GM19025 (cell line): ENCODE data around the gene ATXN1.

Experiments
- ATAC-seq: cut with Tn5 transposase; IDR thresholded peaks from one replicate; pipeline ENCODE4 v1.9.1; 2021; ENCODE audit warnings: mild to moderate bottlenecking, low read depth, moderate library complexity; ENCODE audit not compliant: unreplicated experiment

Gene ATXN1

GRCh38 chr6:16316741-16317251, 444.5 kb downstream of the ATXN1 start:
- ATAC-seq: no peak

DNA sequence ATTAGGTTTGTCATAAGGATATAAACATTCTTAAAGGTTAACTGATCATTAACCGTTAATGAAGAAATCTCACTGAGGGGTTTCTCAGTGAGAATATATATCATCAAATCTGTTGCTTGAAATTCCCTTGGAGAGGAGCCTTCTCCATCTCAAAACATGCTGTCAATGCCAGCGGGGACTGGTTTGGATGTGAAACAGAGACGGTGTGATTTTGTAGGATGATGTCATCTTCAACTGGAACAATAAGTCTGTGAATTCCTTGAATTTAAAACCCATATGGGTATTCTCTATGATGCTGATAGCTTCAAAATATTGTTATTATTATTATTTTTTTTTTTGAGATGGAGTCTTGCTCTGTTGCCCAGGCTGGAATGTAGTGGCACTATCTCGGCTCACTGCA, 447.0 kb downstream of the ATXN1 start:
- no peak for ATAC-seq

GRCh38 chr6:16313732-16314131, 447.5 kb downstream of the ATXN1 start:
- no peak for ATAC-seq

DNA sequence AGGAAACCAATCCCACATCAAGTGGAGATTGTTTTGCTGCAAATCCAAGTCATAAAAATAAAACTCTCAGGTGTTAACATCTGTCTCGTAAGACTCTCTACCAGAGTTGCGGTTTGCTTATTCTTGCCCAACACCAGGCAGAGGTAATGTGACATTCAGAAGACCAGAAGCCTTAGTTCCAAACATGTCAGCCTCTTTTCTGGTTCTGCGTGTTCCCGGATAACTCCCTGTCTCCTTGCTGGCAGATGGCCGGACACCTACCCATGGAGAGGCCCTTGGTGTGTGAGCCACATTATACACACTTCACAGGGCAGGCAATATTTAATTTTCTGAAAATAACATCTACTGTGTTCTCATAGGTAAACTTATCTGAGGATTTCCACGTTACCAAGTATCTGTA, 449.5 kb downstream of the ATXN1 start:
- ATAC-seq: no peak

GRCh38 chr6:16306334-16306733, 454.9 kb downstream of the ATXN1 start:
- no peak for ATAC-seq

GRCh38 chr6:16305788-16306187, 455.5 kb downstream of the ATXN1 start:
- ATAC-seq: peak; percentile 15

GRCh38 chr6:16305246-16305725, 456.0 kb downstream of the ATXN1 start:
- ATAC-seq: peak; percentile 69

- ATAC-seq: no peak
These were observed 458.3 kb downstream of the ATXN1 start for GRCh38 chr6:16302721-16303552.

GRCh38 chr6:16301511-16301910, 459.7 kb downstream of the ATXN1 start:
- peak; percentile 60 for ATAC-seq

- ATAC-seq: no peak
These were observed 461.4 kb downstream of the ATXN1 start for GRCh38 chr6:16299861-16300260.

DNA sequence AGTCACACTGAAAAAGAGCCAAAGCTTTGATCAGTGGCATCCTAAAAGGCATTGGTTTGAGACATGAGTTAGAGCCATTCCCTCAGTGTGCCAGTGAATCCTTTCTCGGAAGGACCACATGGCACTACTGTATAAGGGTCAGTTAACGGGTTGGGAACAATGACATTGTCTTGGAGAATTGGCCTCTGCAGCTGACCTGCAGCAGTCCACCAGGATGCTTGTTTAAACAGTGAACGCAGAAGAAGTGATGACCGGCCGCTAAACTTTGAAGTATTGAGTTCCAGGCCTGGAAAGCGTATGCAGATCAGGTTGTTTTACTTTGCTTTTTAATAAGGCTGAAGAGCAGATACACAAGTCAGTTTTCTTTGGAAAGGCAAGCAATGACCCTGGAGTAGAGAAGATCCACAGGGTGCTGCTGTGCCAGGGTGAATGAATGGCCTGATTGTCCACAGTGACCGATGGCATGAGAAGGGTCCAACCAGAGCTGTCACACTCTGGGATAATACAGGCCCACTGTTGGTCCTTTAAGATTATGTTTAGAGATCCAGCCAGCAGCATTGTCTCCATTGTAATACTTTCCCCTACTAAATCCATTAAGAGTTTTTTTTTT, 465.1 kb downstream of the ATXN1 start:
- no peak for ATAC-seq

GRCh38 chr6:16295471-16295870, 465.8 kb downstream of the ATXN1 start:
- ATAC-seq: no peak

DNA sequence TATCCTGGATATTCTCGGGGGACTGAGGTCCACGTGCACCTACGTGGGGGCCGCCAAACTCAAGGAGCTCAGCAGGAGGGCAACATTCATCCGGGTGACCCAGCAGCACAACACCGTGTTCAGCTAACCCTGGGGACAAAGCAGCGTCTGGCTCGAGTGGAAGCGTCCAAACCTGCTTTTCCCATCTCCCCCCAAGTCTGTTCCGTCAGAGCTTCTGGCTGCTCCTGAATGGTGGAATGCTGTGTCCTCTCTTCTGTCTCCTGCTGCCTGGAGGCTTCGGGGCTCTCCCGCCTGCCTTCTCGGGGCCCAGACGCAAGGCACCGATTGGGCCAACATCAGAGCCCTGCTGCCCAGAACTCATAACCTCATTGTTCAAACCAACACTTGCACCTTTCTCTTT, 466.2 kb downstream of the ATXN1 start:
- no peak for ATAC-seq

DNA sequence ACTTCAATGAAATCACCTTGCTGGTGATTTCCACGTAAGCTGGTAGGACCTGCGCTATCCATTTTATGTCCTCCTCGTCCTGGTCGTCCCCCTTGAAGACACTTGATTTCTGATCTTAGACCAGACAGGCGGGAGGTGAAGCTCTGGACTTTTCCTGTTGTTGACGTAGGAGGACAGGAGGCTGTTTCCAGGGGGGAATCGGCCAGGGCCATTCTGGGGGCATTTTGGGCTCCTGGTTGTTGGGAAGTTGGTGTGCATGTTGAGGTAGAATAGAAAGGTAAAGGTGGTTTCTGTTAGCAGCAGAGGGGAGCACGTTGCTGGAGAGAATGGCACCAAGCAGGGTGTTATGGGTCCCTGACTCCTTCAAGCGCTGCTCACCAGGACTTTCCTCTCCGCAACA, 466.9 kb downstream of the ATXN1 start:
- no peak for ATAC-seq

DNA sequence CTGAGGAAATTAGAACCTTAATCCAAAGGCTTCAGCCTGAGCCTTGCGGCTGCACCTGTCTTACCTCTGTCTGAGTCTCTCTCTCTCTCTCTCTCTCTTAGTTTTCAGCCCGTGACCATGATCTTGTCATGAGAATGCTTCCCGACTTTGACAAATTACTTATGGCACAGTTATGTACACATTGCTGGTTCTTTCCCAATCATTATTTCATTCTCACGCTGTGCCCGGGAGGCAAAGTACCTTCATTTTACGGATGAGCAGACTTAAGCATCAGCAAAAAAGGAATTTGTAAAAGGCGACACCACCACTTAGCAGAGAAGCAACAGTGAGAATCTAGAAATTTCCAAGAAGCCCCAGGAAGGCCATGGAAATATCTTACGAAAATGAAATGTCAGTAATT, 468.3 kb downstream of the ATXN1 start:
- ATAC-seq: no peak

GRCh38 chr6:16292432-16292831, 468.8 kb downstream of the ATXN1 start:
- ATAC-seq: no peak

GRCh38 chr6:16291739-16292138, 469.5 kb downstream of the ATXN1 start:
- ATAC-seq: no peak

DNA sequence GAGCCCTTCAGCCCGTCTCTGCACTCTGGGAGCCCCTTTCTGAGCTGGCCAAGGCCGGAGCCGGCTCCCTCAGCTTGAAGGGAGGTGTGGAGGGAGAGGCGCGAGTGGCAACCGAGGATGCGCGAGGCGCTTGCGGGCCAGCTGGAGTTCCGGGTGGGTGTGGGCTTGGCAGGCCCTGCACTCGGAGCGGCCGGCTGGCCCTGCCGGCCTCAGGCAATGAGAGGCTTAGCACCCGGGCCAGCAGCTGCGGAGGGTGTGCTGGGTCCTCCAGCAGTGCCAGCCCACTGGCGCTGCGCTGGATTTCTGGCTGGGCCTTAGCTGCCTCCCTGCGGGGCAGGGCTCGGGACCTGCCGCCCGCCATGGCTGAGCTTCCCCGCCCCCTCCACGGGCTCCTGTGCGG, 473.1 kb downstream of the ATXN1 start:
- ATAC-seq: no peak

DNA sequence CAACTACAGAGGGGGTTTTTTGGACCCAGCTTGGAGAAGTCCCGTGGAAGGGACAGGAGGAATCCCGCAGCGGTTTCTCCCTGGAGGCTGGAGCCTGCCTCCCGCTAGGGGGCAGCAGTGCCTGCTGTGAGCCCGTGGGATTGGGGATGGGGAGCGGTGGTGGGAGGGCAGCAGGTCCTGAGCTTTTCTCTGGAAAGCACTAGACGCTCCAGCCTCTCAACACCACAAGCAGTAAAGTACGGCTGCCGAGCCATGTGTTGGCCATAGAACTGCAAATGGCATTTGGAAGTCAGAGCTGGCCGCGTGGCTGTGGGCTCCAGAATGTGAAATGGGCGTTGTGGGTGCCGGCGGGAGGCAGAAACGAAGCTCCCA, 475.1 kb downstream of the ATXN1 start:
- ATAC-seq: no peak

DNA sequence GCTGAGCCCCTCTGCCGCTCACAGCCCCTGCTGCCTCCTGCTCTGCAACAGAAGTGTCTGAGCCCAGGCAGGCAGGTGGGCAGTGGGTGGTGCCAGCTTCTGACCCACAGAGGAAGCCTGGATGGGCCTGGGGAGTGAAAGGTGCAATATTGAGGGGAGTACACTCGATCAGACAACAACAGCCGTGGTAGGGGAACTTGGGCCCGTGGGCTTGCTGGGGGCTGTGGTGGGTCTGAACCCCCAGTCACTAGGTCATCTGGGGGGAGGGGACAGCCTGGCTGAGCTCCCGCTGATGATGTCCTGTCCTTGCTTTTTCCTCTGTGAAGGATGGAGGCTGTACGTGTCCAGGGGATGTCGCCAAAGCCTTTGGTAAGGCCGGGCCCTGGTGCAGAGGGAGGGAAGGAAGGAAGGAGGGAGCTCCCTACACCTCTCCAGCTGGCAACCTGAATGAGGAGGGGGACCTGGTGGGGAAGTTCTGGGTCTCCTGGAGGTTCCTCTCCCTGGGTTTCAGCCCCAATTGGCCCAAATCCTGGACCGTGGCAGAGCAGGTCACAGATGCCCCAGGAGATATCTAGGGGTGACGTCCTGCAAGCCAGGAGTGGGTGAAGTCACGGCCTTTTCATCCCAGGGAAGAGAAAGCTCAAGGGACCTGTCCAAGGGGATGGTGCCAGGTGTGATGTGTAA, 475.7 kb downstream of the ATXN1 start:
- ATAC-seq: no peak

DNA sequence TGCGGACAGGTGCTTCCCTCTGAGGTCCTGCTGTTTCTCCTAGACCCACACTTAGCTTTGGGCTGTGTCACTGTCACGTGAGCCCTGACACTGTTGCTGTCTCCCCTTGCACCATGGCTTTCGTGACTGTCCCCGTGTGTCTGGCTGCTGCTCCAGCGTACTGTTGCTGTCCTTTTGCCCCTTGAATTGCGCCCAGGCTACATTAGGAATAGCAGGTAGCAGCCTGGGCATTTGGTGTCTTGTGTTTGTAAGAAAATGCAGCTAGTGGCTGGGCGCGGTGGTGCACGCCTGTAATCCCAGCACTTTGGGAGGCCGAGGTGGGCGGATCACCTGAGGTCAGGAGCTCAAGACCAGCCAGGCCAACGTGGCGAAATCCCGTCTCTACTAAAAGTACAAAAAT, 476.8 kb downstream of the ATXN1 start:
- no peak for ATAC-seq
